ENCODE measurements around the gene ARHGAP11A. TPM values are rescaled to one million over a fixed set of nuclear protein-coding genes. Genes with fewer than 3 reads are reported as not detected.
"Not testable (repeated sequence)": the region's sequence is repeated elsewhere in the genome, so short reads cannot be mapped to it uniquely, and the experiment has no call there.

Gene ARHGAP11A
- total and polyA plus RNA-seq, 4 experiments from 2014 or later, result 2.5 to 8.8 (median 6.5) TPM

- DNase-seq; CTCF ChIA-PET (ENCODE audit: partially characterized antibody); H3K27me3 ChIP-seq (ENCODE audit: insufficient read depth, low read length); H3K9me3 Mint-ChIP-seq; intact Hi-C loops (cut with micrococcal nuclease); POLR2A ChIA-PET (ENCODE audit: partially characterized antibody); H3K27me3 Mint-ChIP-seq; H3K4me1 ChIP-seq (ENCODE audit: insufficient read depth, low read length); H3K36me3 ChIP-seq (ENCODE audit: insufficient read depth, low read length); H3K9me3 ChIP-seq (ENCODE audit: control insufficient read depth in 1 of 2, low read length in 2 of 2): not testable (repeated sequence)
- Mint-ChIP-seq H3K36me3 (peaks cover 0 to 13% of the 10 kb centered on the region in 2 donors), H3K4me1 (peaks cover 10 to 28% (median 23%) of the 10 kb centered on the region in 4 donors), H3K27ac (peak overlapping the region; percentile 90 to 97 (median 92)), H3K4me3 (peak overlapping the region; percentile 93 to 100 (median 94))
- Histone ChIP-seq H3K4me3 (ENCODE audit: low read length in 2 of 2) (peak overlapping the region; percentile 65 to 66), H3K27ac (ENCODE audit: low read depth, low read length) (peak overlapping the region; percentile 59)
Observed at GRCh38 chr15:32614712-32615050, 623 bp upstream of the ARHGAP11A start.

- POLR2A ChIA-PET (ENCODE audit: partially characterized antibody); H3K9me3 Mint-ChIP-seq; intact Hi-C loops (cut with micrococcal nuclease); CTCF ChIA-PET (ENCODE audit: partially characterized antibody); H3K9me3 ChIP-seq (ENCODE audit: control insufficient read depth in 1 of 2, low read length in 2 of 2); H3K27me3 Mint-ChIP-seq; H3K36me3 ChIP-seq (ENCODE audit: insufficient read depth, low read length); H3K4me1 ChIP-seq (ENCODE audit: insufficient read depth, low read length); H3K27me3 ChIP-seq (ENCODE audit: insufficient read depth, low read length): not testable (repeated sequence)
- DNase-seq, result peak in 3 of 5 donors; percentile 8 to 35 (median 9)
- H3K27ac Mint-ChIP-seq, result peak overlapping the region; percentile 66 to 94 (median 92)
- peaks cover 0 to 13% of the 10 kb centered on the region in 2 donors for H3K36me3 Mint-ChIP-seq
- peak overlapping the region; percentile 93 to 100 (median 94) for H3K4me3 Mint-ChIP-seq
- peaks cover 8 to 28% (median 22%) of the 10 kb centered on the region in 4 donors for H3K4me1 Mint-ChIP-seq
- H3K4me3 ChIP-seq (ENCODE audit: low read length in 2 of 2), result peak overlapping the region; percentile 11 to 66
- peak overlapping the region; percentile 59 for H3K27ac ChIP-seq (ENCODE audit: low read depth, low read length)
Observed at GRCh38 chr15:32615871-32616426, 645 bp downstream of the ARHGAP11A start.

GRCh38 chr15:32636410-32636809 is 21.1 kb downstream of the ARHGAP11A start:
- Mint-ChIP-seq H3K27ac (peak overlapping the region in 1 of 7 donors; percentile 17), H3K27me3 (no peaks in the 10 kb centered on the region), H3K4me1 (no peaks in the 10 kb centered on the region), H3K36me3 (peaks cover 8 to 18% of the 10 kb centered on the region in 2 donors), H3K9me3 (no peaks in the 10 kb centered on the region), H3K4me3 (no peak overlapping the region)
- no peak for DNase-seq
- Histone ChIP-seq H3K27me3 (ENCODE audit: insufficient read depth, low read length) (no peaks in the 10 kb centered on the region), H3K4me1 (ENCODE audit: insufficient read depth, low read length) (no peaks in the 10 kb centered on the region), H3K4me3 (ENCODE audit: low read length in 2 of 2) (no peak overlapping the region), H3K27ac (ENCODE audit: low read depth, low read length) (no peak overlapping the region), H3K36me3 (ENCODE audit: insufficient read depth, low read length) (peaks cover 10% of the 10 kb centered on the region), H3K9me3 (ENCODE audit: control insufficient read depth in 1 of 2, low read length in 2 of 2) (no peaks in the 10 kb centered on the region)
- POLR2A ChIA-PET (ENCODE audit: partially characterized antibody), result no interaction called here
- CTCF ChIA-PET (ENCODE audit: partially characterized antibody), result interaction anchor here (1.2 kb wide), 1 partner anchor 26 kb away, joined by 3 read pairs; no protein-coding TSS in a partner anchor
- intact Hi-C loops (cut with micrococcal nuclease), result no loop called here

GRCh38 chr15:32636908-32637567 is 21.7 kb downstream of the ARHGAP11A start:
- Mint-ChIP-seq H3K27ac (peak overlapping the region in 1 of 7 donors; percentile 25), H3K4me1 (no peaks in the 10 kb centered on the region), H3K4me3 (no peak overlapping the region), H3K27me3 (no peaks in the 10 kb centered on the region), H3K9me3 (no peaks in the 10 kb centered on the region), H3K36me3 (peaks cover 8 to 18% of the 10 kb centered on the region in 2 donors)
- DNase-seq, result no peak
- Histone ChIP-seq H3K36me3 (ENCODE audit: insufficient read depth, low read length) (peaks cover 10% of the 10 kb centered on the region), H3K27ac (ENCODE audit: low read depth, low read length) (no peak overlapping the region), H3K27me3 (ENCODE audit: insufficient read depth, low read length) (no peaks in the 10 kb centered on the region), H3K4me3 (ENCODE audit: low read length in 2 of 2) (no peak overlapping the region), H3K9me3 (ENCODE audit: control insufficient read depth in 1 of 2, low read length in 2 of 2) (no peaks in the 10 kb centered on the region), H3K4me1 (ENCODE audit: insufficient read depth, low read length) (no peaks in the 10 kb centered on the region)
- intact Hi-C loops (cut with micrococcal nuclease), result no loop called here
- ChIA-PET POLR2A (ENCODE audit: partially characterized antibody) (no interaction called here), CTCF (ENCODE audit: partially characterized antibody) (interaction anchor here (1.2 kb wide), 1 partner anchor 25 kb away, joined by 3 read pairs; no protein-coding TSS in a partner anchor)

GRCh38 chr15:32637704-32638103 is 22.4 kb downstream of the ARHGAP11A start:
- Mint-ChIP-seq H3K4me1 (no peaks in the 10 kb centered on the region), H3K27me3 (no peaks in the 10 kb centered on the region), H3K9me3 (no peaks in the 10 kb centered on the region), H3K36me3 (peaks cover 8 to 18% of the 10 kb centered on the region in 2 donors), H3K27ac (no peak overlapping the region), H3K4me3 (no peak overlapping the region)
- POLR2A ChIA-PET (ENCODE audit: partially characterized antibody), result no interaction called here
- Histone ChIP-seq H3K27ac (ENCODE audit: low read depth, low read length) (no peak overlapping the region), H3K36me3 (ENCODE audit: insufficient read depth, low read length) (peaks cover 10% of the 10 kb centered on the region), H3K27me3 (ENCODE audit: insufficient read depth, low read length) (no peaks in the 10 kb centered on the region), H3K4me1 (ENCODE audit: insufficient read depth, low read length) (no peaks in the 10 kb centered on the region), H3K4me3 (ENCODE audit: low read length in 2 of 2) (no peak overlapping the region), H3K9me3 (ENCODE audit: control insufficient read depth in 1 of 2, low read length in 2 of 2) (no peaks in the 10 kb centered on the region)
- CTCF ChIA-PET (ENCODE audit: partially characterized antibody), result no interaction called here
- intact Hi-C loops (cut with micrococcal nuclease), result no loop called here
- no peak for DNase-seq

GRCh38 chr15:32641517-32642059 is 26.3 kb downstream of the ARHGAP11A start, which contains the start of gene SCG5:
TSS of gene SCG5 (plus strand) at chr15:32641710. CDS start at chr15:32643593, 1,883 bp downstream.
- no peak within 1 kb of the TSS for H3K27ac ChIP-seq (ENCODE audit: low read depth, low read length)
- Mint-ChIP-seq H3K4me1 (no peaks in the 10 kb centered on the region), H3K4me3 (peak within 1 kb of the TSS in 1 of 8 donors; percentile 5), H3K36me3 (peaks cover 4 to 8% of the 10 kb centered on the region in 2 donors), H3K27me3 (no peaks in the 10 kb centered on the region), H3K27ac (peak within 1 kb of the TSS in 2 of 7 donors; percentile 10 to 47), H3K9me3 (no peaks in the 10 kb centered on the region)
- peaks cover 4% of the 10 kb centered on the region for H3K36me3 ChIP-seq (ENCODE audit: insufficient read depth, low read length)
- no peaks in the 10 kb centered on the region for H3K27me3 ChIP-seq (ENCODE audit: insufficient read depth, low read length)
- POLR2A ChIA-PET (ENCODE audit: partially characterized antibody), result no interaction called here
- no peaks in the 10 kb centered on the region for H3K4me1 ChIP-seq (ENCODE audit: insufficient read depth, low read length)
- DNase-seq, result no peak
- intact Hi-C loops (cut with micrococcal nuclease), result no loop called here
- no peaks in the 10 kb centered on the region for H3K9me3 ChIP-seq (ENCODE audit: control insufficient read depth in 1 of 2, low read length in 2 of 2)
- CTCF ChIA-PET (ENCODE audit: partially characterized antibody), result interaction anchor here (0.5 to 1.5 kb wide), 3 partner anchors 11 to 20 kb away, joined by 3 to 6 read pairs (median 3); no protein-coding TSS in a partner anchor
- H3K4me3 ChIP-seq (ENCODE audit: low read length in 2 of 2), result no peak within 1 kb of the TSS

- Histone ChIP-seq H3K9me3 (ENCODE audit: control insufficient read depth in 1 of 2, low read length in 2 of 2) (no peaks in the 10 kb centered on the region), H3K4me1 (ENCODE audit: insufficient read depth, low read length) (no peaks in the 10 kb centered on the region), H3K4me3 (ENCODE audit: low read length in 2 of 2) (no peak overlapping the region), H3K27me3 (ENCODE audit: insufficient read depth, low read length) (no peaks in the 10 kb centered on the region), H3K36me3 (ENCODE audit: insufficient read depth, low read length) (no peaks in the 10 kb centered on the region), H3K27ac (ENCODE audit: low read depth, low read length) (no peak overlapping the region)
- intact Hi-C loops (cut with micrococcal nuclease), result no loop called here
- H3K9me3 Mint-ChIP-seq, result no peaks in the 10 kb centered on the region
- POLR2A ChIA-PET (ENCODE audit: partially characterized antibody), result no interaction called here
- H3K27ac Mint-ChIP-seq, result no peak overlapping the region
- H3K4me3 Mint-ChIP-seq, result no peak overlapping the region
- CTCF ChIA-PET (ENCODE audit: partially characterized antibody), result interaction anchor here (1.5 kb wide), 1 partner anchor 19 kb away, joined by 6 read pairs; no protein-coding TSS in a partner anchor
- no peak for DNase-seq
- H3K4me1 Mint-ChIP-seq, result no peaks in the 10 kb centered on the region
- H3K36me3 Mint-ChIP-seq, result no peaks in the 10 kb centered on the region
- H3K27me3 Mint-ChIP-seq, result no peaks in the 10 kb centered on the region
Observed at GRCh38 chr15:32642667-32643435, 27.5 kb downstream of the ARHGAP11A start.
